ENCODE data around the gene TAF6.

The TAF6 gene

GRCh38 chr7:100124301-100125230 is 5.4 kb upstream of the TAF6 start:
- no peak for FAIRE-seq
- TF ChIP-seq POU2F2 (IDR thresholded peaks at IDR 0.05; ENCODE audit: low read depth, low read length): no peak
- TF ChIP-seq PAX5 (IDR thresholded peaks at IDR 0.05; ENCODE audit: insufficient read depth, low read length, severe bottlenecking): no peak
- TF ChIP-seq SPI1 (IDR thresholded peaks at IDR 0.05; ENCODE audit: low read depth, low read length): no peak
- TF ChIP-seq POLR2A (IDR thresholded peaks at IDR 0.05; ENCODE audit: low read depth, low read length): no peak
- no peak for TF ChIP-seq TAF1 (IDR thresholded peaks at IDR 0.05; ENCODE audit: low read depth, low read length)
- no peak for DNase-seq (ENCODE audit: insufficient read length, low spot score)

GRCh38 chr7:100122568-100122967 is 3.4 kb upstream of the TAF6 start:
- DNase-seq (ENCODE audit: insufficient read length, low spot score) (no peak), FAIRE-seq (no peak)
- no peak for TF ChIP-seq POLR2AphosphoS5 (IDR thresholded peaks at IDR 0.05; ENCODE audit: low read depth, low read length)
- TF ChIP-seq PAX5 (IDR thresholded peaks at IDR 0.05; ENCODE audit: insufficient read depth, low read length, severe bottlenecking): no peak
- no peak for TF ChIP-seq TAF1 (IDR thresholded peaks at IDR 0.05; ENCODE audit: low read depth, low read length)
- TF ChIP-seq SPI1 (IDR thresholded peaks at IDR 0.05; ENCODE audit: low read depth, low read length): no peak
- no peak for TF ChIP-seq POU2F2 (IDR thresholded peaks at IDR 0.05; ENCODE audit: low read depth, low read length)
- TF ChIP-seq POLR2A (IDR thresholded peaks at IDR 0.05; ENCODE audit: low read depth, low read length): no peak

- DNase-seq (ENCODE audit: insufficient read length, low spot score) (no peak), FAIRE-seq (no peak)
- TF ChIP-seq POLR2AphosphoS5 (IDR thresholded peaks at IDR 0.05; ENCODE audit: low read depth, low read length): no peak
- no peak for TF ChIP-seq POU2F2 (IDR thresholded peaks at IDR 0.05; ENCODE audit: low read depth, low read length)
- TF ChIP-seq POLR2A (IDR thresholded peaks at IDR 0.05; ENCODE audit: low read depth, low read length): no peak
Measured at GRCh38 chr7:100122067-100122466, 2.9 kb upstream of the TAF6 start.

GRCh38 chr7:100120733-100121036 is 1.5 kb upstream of the TAF6 start:
- FAIRE-seq (no peak), DNase-seq (ENCODE audit: insufficient read length, low spot score) (no peak)
- TF ChIP-seq POLR2AphosphoS5 (IDR thresholded peaks at IDR 0.05; ENCODE audit: low read depth, low read length) (no peak), PAX5 (IDR thresholded peaks at IDR 0.05; ENCODE audit: insufficient read depth, low read length, severe bottlenecking) (no peak), POLR2A (IDR thresholded peaks at IDR 0.05; ENCODE audit: low read depth, low read length) (no peak), POU2F2 (IDR thresholded peaks at IDR 0.05; ENCODE audit: low read depth, low read length) (no peak), TAF1 (IDR thresholded peaks at IDR 0.05; ENCODE audit: low read depth, low read length) (no peak), SPI1 (IDR thresholded peaks at IDR 0.05; ENCODE audit: low read depth, low read length) (no peak)

- FAIRE-seq: no peak
Measured at GRCh38 chr7:100119970-100120732, 993 bp upstream of the TAF6 start.

GRCh38 chr7:100118388-100119071 is 628 bp downstream of the TAF6 start:
- DNase-seq (ENCODE audit: insufficient read length, low spot score) (no peak), FAIRE-seq (no peak)
- TF ChIP-seq POLR2AphosphoS5 (IDR thresholded peaks at IDR 0.05; ENCODE audit: low read depth, low read length) (no peak), POU2F2 (IDR thresholded peaks at IDR 0.05; ENCODE audit: low read depth, low read length) (no peak), POLR2A (IDR thresholded peaks at IDR 0.05; ENCODE audit: low read depth, low read length) (no peak), SPI1 (IDR thresholded peaks at IDR 0.05; ENCODE audit: low read depth, low read length) (no peak), TAF1 (IDR thresholded peaks at IDR 0.05; ENCODE audit: low read depth, low read length) (no peak), PAX5 (IDR thresholded peaks at IDR 0.05; ENCODE audit: insufficient read depth, low read length, severe bottlenecking) (no peak)

More at GRCh38 chr7:100119970-100120732, 993 bp upstream of the TAF6 start:
- DNase-seq (ENCODE audit: insufficient read length, low spot score): no peak
- TF ChIP-seq POLR2AphosphoS5 (IDR thresholded peaks at IDR 0.05; ENCODE audit: low read depth, low read length): no peak
- TF ChIP-seq POU2F2 (IDR thresholded peaks at IDR 0.05; ENCODE audit: low read depth, low read length): no peak
- TF ChIP-seq TAF1 (IDR thresholded peaks at IDR 0.05; ENCODE audit: low read depth, low read length): no peak
- TF ChIP-seq POLR2A (IDR thresholded peaks at IDR 0.05; ENCODE audit: low read depth, low read length): no peak
- no peak for TF ChIP-seq PAX5 (IDR thresholded peaks at IDR 0.05; ENCODE audit: insufficient read depth, low read length, severe bottlenecking)
- no peak for TF ChIP-seq SPI1 (IDR thresholded peaks at IDR 0.05; ENCODE audit: low read depth, low read length)

- FAIRE-seq (no peak), DNase-seq (ENCODE audit: insufficient read length, low spot score) (no peak)
- TF ChIP-seq PAX5 (IDR thresholded peaks at IDR 0.05; ENCODE audit: insufficient read depth, low read length, severe bottlenecking) (no peak), SPI1 (IDR thresholded peaks at IDR 0.05; ENCODE audit: low read depth, low read length) (no peak), POLR2AphosphoS5 (IDR thresholded peaks at IDR 0.05; ENCODE audit: low read depth, low read length) (no peak), POLR2A (IDR thresholded peaks at IDR 0.05; ENCODE audit: low read depth, low read length) (no peak), POU2F2 (IDR thresholded peaks at IDR 0.05; ENCODE audit: low read depth, low read length) (no peak), TAF1 (IDR thresholded peaks at IDR 0.05; ENCODE audit: low read depth, low read length) (no peak)
Measured at GRCh38 chr7:100115026-100115425, 4.1 kb downstream of the TAF6 start.

GRCh38 chr7:100111914-100112313 is 7.2 kb downstream of the TAF6 start:
- DNase-seq (ENCODE audit: insufficient read length, low spot score) (no peak), FAIRE-seq (no peak)
- TF ChIP-seq POLR2AphosphoS5 (IDR thresholded peaks at IDR 0.05; ENCODE audit: low read depth, low read length) (no peak), PAX5 (IDR thresholded peaks at IDR 0.05; ENCODE audit: insufficient read depth, low read length, severe bottlenecking) (no peak), TAF1 (IDR thresholded peaks at IDR 0.05; ENCODE audit: low read depth, low read length) (no peak), SPI1 (IDR thresholded peaks at IDR 0.05; ENCODE audit: low read depth, low read length) (no peak), POLR2A (IDR thresholded peaks at IDR 0.05; ENCODE audit: low read depth, low read length) (no peak), POU2F2 (IDR thresholded peaks at IDR 0.05; ENCODE audit: low read depth, low read length) (no peak)

- no peak for FAIRE-seq
- no peak for DNase-seq (ENCODE audit: insufficient read length, low spot score)
- TF ChIP-seq SPI1 (IDR thresholded peaks at IDR 0.05; ENCODE audit: low read depth, low read length): no peak
- no peak for TF ChIP-seq TAF1 (IDR thresholded peaks at IDR 0.05; ENCODE audit: low read depth, low read length)
- no peak for TF ChIP-seq POU2F2 (IDR thresholded peaks at IDR 0.05; ENCODE audit: low read depth, low read length)
- TF ChIP-seq POLR2A (IDR thresholded peaks at IDR 0.05; ENCODE audit: low read depth, low read length): no peak
- no peak for TF ChIP-seq POLR2AphosphoS5 (IDR thresholded peaks at IDR 0.05; ENCODE audit: low read depth, low read length)
- no peak for TF ChIP-seq PAX5 (IDR thresholded peaks at IDR 0.05; ENCODE audit: insufficient read depth, low read length, severe bottlenecking)
Measured at GRCh38 chr7:100111156-100111555, 8.0 kb downstream of the TAF6 start.

All from GM12891 (cell line).